DLD1 (cell line): ENCODE results near the gene KMT5B.

ENCODE experiments used
- in situ Hi-C: cut with HindIII; loops from 2 replicates; pipeline ENCODE4 v1.10.0; 2017; ENCODE audit warnings: low sequenced_read_pairs

KMT5B gene

DNA sequence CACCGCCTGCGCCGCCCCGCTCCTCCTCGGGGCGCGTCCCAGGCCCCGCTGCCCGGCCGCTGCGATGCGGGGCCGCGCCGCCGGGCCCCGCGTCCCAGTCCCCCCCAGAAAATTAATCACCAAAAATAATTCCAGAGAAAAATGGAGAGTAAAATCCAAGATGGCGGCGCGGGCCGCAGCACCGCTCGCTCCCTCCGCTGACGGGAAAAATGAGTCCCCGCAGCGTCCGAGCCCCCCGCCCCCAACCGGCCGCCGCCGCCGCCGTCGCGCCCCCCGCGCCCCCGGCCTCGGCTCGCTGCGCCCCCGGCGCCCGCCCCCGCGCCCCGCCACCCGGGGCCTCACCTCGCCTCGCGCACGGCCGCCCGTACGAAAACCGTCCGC, at the start of gene KMT5B:
TSS of gene KMT5B (minus strand) at position 162 of the 381 bp plus-strand sequence. CDS start 23,220 bp downstream, outside the sequence.
- in situ Hi-C loops: no loop called here

DNA sequence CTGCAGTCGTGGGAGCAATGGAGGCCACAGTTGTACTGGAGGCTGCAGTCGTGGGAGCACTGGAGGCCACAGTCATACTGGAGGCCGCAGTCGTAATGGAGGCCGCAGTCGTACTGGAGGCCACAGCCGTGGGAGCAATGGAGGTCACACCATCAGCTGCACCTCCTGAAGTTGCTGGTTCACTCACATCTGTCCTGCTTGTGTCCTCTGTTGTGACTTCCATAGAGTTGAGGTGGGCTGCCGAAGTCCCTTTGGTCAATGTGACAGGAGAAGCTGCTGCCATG, 49.4 kb upstream of the KMT5B start:
- in situ Hi-C loops: no loop called here

DNA sequence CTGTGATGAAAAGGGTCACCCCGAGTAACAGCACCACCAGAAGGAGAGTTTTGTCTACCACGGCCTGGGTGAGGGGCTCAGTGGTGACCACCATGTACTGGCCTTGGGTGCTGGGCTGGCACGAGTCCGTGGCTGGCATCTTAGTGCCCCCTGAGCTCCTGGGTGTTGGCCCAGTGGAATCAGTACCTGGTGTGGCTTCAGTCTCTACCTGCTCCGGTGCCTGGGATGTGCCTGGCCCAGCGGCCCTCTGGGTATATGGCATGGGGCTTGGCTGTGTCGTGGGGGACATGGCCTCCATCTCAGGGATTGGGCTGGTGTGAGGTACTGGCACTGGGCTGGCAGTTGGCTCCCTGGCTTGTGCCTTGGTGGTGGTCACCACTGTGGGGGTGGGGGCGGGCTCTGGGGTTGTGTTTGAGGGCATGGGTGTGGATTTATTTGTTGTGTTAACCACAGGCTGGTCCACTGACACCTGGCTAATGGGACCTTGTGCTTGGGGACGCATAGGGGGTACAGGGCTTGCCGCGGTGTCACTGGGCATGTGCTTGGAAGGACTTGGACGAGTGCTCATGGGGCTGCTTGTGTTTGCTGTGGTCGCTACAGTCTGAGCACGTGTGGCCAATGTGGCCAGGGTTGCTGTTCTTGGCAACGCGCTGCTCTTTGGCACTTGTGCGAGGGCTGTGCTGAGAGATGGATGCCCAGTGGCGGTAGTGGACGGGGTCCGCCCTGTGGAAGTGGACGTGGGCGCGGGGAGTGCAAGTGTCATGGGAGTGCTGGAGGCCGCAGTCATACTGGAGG, 48.9 kb upstream of the KMT5B start:
- in situ Hi-C loops: no loop called here

DNA sequence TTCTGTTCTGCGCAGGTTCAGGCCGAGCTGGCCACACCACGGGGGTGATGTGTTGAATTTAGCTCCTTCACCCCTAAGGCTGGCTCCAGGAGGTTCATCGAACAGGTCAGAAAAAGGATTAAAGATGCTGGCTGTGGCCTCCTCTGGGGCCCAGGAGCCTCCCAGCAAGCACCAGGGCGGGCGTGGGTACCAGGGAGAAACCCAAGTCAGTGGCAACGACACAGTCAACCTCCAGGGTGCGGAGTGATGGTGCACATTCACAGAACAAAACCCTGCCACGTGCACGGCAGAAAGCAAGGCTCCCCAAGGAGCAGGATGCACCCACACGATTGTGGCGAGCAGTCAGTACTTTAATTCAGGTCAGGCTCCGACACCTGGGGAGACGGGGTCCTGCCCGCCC, 47.9 kb upstream of the KMT5B start:
- in situ Hi-C loops: no loop called here

DNA sequence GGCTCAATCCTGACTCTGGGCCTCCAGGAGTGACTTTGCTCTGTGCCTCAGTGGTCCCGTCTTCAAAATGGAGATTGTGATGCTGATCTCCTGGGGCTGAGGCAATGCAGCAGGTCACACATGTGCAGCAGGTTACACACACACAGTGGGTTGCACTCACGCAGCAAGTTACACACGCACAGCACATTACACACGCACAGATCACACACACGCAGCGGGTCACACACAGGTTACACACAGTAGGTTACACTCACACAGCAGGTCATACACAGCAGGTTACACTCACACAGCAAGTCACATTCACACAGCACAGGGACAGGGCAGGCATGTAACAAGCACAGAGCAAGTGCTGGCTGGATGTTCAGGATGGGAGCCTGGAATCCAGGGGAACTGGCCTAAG, 47.4 kb upstream of the KMT5B start:
- in situ Hi-C loops: no loop called here

DNA sequence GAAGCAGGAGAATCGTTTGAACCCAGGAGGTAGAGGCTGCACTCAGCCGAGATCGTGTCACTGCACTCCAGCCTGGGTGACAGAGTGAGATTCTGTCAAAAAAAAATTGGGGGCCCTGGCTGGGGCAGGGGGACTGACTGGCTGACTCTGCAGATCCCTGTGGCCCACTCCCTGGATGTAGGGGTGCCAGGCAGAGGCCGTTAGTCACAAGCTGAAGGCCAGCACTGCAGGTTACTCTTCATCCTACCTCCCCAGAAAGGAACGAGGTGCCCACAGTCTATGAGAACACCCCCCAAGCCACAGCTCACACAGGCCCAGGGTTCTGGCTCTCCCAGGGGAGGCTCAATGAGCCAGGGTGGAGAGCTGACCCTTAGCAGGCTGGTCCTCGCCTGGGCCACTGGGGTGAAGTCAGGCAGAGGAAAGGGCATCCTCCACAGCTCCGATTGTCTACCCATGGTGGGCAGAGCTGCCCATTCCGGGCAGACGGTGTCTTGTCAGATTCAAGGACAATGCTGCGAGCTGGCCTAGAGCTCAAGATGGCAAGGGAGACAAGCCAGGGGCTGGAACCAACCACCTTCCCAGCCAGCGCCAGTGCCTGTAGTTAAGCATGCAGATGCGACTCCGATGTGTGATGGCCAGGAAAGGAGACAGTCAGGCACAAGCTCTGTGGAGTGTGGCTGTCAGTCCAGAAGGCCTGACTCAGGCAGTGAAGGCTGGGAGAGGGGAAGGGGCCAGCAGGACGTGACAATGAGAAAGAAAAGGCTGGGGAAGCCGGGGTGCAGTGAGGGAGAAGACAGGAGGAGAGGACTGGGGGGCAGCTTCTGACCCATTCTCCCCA, 46.2 kb upstream of the KMT5B start:
- in situ Hi-C loops: no loop called here

DNA sequence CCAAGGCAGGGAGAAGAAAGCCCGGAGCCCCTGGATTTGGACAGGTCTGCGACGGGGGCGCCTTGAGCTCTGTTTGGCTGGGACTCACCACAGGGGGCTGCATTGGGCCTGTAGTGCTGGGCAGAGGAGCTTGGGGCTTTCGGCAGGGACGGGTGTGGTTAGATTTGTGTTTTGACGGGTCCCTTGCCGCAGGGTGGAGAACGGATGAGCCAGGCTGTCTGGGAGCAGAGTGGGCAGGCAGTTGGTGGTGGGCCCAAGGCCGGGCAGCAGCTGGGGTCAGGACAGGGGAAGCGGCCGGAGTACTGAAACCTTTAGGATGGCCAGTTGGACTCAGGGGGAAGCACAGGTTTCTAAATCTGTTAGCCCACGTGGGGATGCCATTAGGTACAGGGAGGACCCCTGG, 45.3 kb upstream of the KMT5B start:
- in situ Hi-C loops: no loop called here

DNA sequence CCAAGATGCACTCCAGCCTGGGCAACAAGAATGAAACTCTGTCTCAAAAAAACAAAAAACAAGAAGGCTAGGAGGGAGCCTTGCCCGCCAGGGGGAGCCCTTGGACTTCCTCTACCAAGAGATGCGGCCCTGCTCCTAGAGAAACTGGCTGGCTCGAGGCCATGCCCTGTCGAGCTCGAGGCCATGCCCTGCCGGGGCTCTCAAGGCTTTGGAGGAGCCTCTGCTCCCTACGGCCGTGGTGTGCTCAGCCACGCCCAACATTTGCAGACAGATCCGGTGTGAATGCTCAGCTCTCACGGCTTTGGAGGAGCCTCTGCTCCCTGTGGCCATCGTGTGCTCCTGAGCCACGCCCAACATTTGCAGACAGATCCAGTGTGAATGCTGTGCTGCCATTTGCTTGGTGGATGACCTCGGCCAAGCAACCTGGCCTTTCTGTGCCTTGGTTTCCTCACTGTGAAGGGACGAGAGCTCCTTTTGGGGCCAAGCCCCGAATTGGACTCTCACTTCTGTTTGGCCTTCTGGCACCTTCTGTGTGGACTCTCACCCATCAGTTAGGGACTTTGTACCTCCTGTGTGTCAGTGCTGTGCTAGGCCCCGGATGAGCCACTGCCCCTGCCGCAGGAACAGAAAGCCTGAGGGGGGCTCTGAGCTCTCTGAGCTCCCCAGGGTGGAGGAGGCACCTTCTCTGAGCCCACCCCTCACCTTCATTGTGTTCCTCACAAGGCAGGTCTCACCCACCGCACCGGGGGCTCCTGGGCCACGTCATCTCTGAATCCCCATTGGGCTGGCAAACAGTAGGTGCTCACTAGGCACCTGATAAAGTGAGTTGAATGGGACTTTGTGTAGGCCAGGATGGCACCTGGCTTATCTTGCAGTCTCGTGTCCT, 44.6 kb upstream of the KMT5B start:
- in situ Hi-C loops: no loop called here

DNA sequence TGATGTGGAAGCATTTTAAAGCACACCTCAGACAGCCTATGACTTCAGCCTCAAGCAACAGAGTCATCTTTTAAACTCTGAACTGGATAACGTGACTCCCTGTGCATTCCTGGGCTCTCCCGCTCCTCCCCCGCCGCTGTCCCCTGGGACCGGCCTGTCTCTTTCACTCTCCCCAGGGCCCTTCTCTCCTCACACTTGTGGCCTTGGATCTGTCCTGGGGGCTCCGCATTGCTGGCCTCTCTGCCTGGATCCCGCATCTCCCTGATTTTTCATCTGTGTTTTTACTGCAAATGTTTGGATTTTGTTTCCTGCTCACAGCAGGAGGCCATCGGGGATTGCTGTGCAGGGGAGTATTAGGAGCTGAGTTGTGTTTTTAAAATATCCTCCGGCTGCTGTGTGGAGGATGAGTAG, 43.2 kb upstream of the KMT5B start:
- in situ Hi-C loops: no loop called here

DNA sequence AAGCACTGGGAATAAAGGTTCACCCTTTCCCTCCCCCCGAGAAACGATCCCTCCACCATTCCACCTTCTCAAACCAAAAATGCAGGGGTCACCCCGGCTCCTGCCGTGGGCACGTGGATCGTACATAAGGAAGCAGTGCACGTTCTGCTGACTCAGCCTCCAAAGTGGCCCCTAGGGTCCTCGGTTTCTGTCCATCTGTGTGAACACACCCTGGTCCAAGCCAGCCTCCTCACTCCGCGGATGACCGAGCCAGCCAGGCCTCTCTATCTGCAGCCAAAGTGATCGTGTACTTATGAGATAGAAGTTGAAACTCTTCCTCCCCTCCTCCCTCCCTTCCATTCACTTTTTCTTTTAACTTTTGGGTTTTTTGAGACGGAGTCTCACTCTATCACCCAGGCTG, 42.4 kb upstream of the KMT5B start:
- in situ Hi-C loops: no loop called here

DNA sequence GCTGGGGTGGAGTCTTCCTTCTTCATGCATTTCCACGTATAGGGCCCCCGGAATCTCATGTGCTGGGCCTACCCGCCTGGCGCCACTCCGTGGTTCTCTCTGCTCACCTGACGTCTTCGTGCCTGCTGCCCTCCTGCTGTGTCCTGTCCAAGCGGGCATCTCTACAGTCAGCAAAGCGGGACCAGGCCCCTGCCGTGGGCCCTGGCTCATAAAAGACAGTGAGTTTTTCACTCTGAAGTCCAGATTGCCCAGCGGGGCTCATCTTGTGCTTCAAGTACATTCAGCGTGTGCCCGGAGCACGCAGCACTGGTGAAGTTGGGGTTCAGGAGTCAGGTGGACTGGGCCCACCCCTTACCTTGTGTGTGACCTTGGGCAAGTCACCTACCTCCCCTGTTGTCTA, 41.3 kb upstream of the KMT5B start:
- in situ Hi-C loops: no loop called here

DNA sequence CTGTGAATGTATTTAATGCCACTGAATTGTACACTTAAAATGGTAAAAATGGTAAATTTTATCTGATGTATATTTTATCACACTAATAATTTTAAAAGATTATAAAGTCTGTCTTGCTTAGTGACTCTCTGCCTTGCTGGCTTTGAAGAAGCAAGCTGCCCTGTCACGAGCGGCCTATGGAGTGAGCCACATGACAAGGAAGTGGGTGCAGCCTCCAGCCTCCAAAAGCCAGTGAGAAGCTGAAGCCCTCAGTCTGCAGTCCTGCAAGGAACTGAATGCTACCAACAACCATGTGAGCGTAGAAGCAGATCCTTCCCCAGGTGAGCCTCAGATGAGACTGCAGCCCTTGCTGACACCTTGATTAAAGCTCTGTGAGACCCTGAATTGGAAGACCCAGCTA, 38.7 kb upstream of the KMT5B start:
- in situ Hi-C loops: no loop called here

DNA sequence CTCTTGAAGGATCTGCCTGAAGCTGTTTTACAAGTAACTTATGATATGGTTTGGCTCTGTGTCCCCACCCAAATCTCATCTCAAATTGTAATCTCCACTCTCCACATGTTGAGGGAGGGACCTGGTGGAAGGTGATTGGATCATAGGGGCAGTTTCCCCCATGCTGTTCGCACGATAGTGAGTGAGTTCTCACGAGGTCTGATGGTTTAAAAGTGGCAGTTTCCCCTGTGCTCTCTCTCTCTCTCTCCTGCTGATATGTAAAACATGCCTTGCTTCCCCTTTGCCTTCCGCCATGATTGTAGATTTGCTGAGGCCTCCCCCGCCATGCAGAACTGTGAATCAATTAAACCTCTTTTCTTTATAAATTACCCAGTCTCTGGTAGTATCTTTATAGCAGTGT, 31.8 kb upstream of the KMT5B start:
- in situ Hi-C loops: loop anchor here (25.0 kb wide), 1 partner anchor 217 kb away; the partner anchor contains the start of gene PPP6R3

DNA sequence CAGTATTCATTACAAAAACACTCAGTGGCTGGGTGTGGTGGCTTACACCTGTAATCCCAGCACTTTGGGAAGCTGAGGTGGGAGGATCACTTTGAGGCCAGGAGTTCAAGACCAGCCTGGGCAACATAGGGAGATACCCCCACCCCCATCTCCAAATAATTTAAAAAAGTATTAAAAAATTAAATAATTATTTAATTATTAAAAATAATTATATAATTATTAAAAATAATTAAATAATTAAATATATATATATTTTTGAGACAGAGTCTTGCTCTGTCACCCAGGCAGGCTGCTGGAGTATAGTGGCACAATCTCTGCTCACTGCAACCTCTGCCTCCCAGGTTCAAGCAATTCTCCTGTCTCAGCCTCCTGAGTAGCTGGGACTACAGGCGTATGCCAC, 30.8 kb upstream of the KMT5B start:
- in situ Hi-C loops: loop anchor here (25.0 kb wide), 1 partner anchor 218 kb away; the partner anchor contains the start of gene PPP6R3

DNA sequence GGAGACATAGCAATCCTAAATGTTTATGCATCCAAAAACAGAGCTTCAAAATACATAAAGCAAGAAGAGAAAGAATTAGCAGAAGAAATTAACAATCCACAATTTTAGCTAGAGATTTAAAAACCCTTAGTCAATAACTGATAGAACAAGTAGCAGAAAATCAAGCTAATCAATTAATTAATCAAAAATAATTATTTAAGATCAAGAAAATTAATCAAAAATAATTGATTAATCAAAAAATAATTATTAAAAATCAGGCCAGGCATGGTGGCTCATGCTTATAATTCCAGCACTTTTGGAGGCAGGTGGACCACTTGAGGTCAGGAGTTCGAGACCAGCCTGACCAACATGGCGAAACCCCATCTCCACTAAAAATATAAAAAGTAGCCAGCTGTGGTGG, 29.5 kb upstream of the KMT5B start:
- in situ Hi-C loops: loop anchor here (25.0 kb wide), 1 partner anchor 220 kb away; the partner anchor contains the start of gene PPP6R3

DNA sequence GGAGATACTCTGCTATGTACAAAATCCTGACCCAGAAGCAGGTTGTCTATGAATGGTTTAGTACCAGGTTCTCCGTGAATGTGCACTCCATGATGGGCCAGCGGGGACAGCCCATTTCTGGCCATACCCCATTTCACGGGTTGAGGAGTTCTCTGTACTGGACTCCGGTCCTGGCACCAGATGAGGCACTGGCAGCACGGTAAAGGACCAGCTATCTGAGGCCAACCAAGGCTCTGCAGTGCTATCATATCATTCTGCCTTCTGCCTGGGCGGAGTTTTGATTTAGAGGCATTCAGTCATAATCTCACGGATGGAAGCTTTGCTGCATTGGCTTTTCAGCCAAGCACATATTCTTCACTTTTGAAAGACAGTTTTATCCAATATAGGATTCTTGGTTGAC, 18.5 kb upstream of the KMT5B start:
- in situ Hi-C loops: loop anchor here (25.0 kb wide), 1 partner anchor 231 kb away; the partner anchor contains the start of gene PPP6R3

DNA sequence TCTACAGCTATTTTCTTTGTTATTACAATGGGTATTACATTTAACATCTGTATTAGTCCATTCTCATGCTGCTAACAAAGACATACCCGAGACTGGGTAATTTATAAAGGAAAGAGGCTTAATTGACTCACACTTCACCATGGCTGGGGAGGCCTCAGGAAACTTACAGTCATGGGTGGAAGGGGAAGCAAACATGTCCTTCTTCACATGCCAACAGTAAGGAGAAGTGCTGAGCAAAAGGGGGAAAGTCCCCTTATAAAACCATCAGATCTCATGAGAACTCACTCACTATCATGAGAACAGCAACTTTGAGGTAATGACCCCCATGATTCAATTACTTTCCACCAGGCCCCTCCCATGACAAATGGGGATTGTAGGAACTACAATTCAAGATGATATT, 16.5 kb upstream of the KMT5B start:
- in situ Hi-C loops: loop anchor here (25.0 kb wide), 1 partner anchor 233 kb away; the partner anchor contains the start of gene PPP6R3

DNA sequence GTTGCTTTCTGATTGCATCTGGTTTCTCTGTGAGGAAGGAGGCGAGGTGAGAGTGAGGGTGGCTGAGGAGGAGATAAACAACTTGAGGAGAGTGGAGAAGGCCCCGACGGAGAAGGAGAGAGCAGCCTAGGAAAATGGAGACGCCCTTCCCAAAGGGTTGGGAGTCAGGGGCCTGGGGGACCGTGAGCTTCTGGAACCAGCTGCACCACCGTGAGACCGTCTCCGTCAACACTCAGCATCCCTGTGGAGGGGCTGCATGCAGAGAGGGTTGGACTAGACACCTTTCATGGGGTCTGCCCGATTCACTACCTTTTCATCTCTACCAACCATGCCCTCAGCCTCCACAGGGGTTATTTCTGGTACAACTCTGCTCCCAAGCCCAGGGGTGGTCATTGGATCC, 13.3 kb upstream of the KMT5B start:
- in situ Hi-C loops: loop anchor here (25.0 kb wide), 1 partner anchor 236 kb away; the partner anchor contains the start of gene PPP6R3

DNA sequence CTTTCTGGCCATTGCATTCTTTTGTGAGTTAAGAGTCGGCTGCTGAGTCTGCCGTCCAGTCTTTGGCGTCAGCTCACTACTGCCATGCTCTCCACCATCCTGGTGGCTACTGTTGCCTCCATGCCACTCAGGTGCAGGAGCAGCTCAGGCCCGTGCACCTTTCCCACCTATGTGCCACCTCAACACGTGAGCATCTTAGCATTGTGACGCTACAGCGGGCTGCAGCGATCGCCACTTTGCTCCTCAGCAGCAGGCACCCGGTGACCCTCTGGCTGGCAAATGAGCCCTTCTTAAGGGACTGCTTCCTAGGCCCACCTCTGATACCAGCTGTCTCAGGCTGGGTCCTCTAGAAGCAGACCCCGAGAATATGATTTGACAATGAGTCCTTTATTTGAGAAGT, 11.5 kb upstream of the KMT5B start:
- in situ Hi-C loops: loop anchor here (25.0 kb wide), 1 partner anchor 238 kb away; the partner anchor contains the start of gene PPP6R3

DNA sequence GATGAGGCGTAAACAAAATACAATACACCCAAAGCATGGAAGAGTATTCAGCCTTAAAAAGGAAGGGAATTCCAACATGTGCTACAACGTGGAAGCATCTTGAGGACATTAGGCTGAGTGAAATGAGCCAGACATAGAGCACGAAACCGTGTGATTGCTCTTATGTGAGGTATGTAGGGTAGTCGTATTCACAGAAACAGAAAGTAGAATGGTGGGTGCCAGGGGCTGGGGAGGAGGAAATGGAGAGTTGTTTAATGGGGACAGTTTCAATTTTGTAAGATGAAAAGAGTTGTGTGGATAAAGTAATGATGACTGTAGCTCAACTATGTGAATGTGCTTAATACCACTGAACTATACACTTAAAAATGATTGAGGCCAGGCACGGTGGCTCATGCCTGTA, 10.2 kb upstream of the KMT5B start:
- in situ Hi-C loops: no loop called here

DNA sequence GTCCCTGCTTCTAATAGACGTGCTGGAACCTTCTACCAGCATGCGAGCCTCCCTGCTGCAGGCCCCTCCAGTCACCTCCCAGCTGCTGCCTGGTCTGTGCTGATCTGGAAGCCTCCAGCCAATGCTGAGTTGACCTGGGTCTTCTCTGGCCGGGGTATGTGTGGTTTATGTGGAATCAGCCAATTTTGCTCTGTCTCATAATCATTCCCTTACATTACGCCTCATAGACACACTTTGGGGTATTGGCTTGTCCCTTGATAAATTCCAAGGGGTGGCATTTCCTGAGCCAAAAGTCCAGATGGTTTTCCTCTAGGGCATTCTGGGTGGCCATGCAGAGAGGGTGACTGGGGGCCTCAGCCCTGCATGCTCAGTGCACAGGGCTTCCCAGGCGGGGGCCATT, 8.3 kb upstream of the KMT5B start:
- in situ Hi-C loops: no loop called here
